Nephron (organoid): Measurements from ENCODE around the gene KLHL40.

Source experiments
- H3K27ac Mint-ChIP-seq, 3 experiments: 2 replicates each; pipeline ENCODE4 v1.8.0; 2020; ENCODE audit warnings: mixed read lengths in 3 of 3, mild to moderate bottlenecking in 2 of 3, moderate library complexity in 1 of 3
- H3K27me3 Mint-ChIP-seq: 2 replicates; pipeline ENCODE4 v1.8.0; 2021; ENCODE audit warnings: low read depth, mild to moderate bottlenecking, moderate library complexity, mixed read lengths
- H3K36me3 Mint-ChIP-seq: 2 replicates; pipeline ENCODE4 v1.8.0; 2020; ENCODE audit warnings: low read depth, mixed read lengths
- H3K4me1 Mint-ChIP-seq: 2 replicates; pipeline ENCODE4 v1.8.0; 2020; ENCODE audit warnings: mixed read lengths
- H3K4me3 Mint-ChIP-seq, 3 experiments: 2 replicates each; pipeline ENCODE4 v1.8.0; 2020; ENCODE audit warnings: mild to moderate bottlenecking in 3 of 3, mixed read lengths in 3 of 3, moderate library complexity in 2 of 3
- H3K9me3 Mint-ChIP-seq: 2 replicates; pipeline ENCODE4 v1.8.0; 2020; ENCODE audit warnings: mixed read lengths
- TF ChIP-seq, protein P1 (sequence below), 3 experiments: fragments of 200-600 bp; sonication (generic); IDR thresholded peaks; one replicate each; pipeline ENCODE4 v1.5.0; 2021; ENCODE audit warnings: antibody characterized with exemption in 3 of 3; ENCODE audit not compliant: unreplicated experiment in 3 of 3

KLHL40 gene

DNA sequence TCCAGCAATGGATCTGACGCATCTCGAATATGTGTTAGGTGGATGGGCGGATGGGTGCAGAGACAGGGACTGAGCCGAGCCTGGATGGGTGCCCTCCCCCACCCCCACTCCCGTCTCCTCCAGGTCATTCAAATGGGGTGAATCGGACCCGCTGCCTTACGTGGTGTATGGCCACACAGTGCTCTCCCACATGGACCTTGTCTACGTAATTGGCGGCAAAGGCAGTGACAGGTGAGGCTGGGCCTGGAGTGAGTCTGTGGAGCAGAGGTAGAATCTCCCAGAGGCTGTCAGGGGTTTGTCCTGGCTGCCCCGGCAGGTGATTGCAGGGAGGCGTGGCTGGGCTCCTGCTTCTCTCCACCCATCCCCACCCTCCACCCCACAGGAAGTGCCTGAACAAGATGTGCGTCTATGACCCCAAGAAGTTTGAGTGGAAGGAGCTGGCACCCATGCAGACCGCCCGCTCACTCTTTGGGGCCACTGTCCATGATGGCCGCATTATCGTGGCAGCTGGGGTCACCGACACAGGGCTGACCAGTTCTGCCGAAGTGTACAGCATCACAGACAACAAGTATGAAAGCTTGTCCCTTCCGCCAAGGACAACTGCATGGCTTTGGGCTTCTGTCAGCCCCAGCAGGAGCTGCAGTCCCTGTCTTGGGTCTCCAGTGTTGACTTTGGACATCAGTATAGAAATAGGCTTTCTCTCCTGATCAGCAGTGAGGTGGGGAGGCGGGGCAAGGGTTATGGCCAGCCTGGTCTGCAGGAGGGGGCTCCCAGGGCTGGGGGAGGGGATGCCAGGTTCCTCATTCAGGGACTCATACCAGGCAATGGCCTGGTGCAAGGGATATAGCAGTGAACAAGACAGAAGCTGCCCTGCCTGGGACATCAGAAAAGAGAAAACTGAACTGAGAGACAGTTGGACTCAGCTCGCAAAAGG lies 3.4 kb downstream of the KLHL40 start:
- no peaks in the 10 kb centered on the region for H3K9me3 Mint-ChIP-seq
- no peak overlapping the region for H3K27ac Mint-ChIP-seq
- H3K4me1 Mint-ChIP-seq, result peaks cover 31% of the 10 kb centered on the region
- H3K36me3 Mint-ChIP-seq, result no peaks in the 10 kb centered on the region
- peak overlapping the region in 2 of 3 experiments; percentile 79 to 80 for H3K4me3 Mint-ChIP-seq
- H3K27me3 Mint-ChIP-seq, result peaks cover 24% of the 10 kb centered on the region
- TF ChIP-seq, protein P1, sequence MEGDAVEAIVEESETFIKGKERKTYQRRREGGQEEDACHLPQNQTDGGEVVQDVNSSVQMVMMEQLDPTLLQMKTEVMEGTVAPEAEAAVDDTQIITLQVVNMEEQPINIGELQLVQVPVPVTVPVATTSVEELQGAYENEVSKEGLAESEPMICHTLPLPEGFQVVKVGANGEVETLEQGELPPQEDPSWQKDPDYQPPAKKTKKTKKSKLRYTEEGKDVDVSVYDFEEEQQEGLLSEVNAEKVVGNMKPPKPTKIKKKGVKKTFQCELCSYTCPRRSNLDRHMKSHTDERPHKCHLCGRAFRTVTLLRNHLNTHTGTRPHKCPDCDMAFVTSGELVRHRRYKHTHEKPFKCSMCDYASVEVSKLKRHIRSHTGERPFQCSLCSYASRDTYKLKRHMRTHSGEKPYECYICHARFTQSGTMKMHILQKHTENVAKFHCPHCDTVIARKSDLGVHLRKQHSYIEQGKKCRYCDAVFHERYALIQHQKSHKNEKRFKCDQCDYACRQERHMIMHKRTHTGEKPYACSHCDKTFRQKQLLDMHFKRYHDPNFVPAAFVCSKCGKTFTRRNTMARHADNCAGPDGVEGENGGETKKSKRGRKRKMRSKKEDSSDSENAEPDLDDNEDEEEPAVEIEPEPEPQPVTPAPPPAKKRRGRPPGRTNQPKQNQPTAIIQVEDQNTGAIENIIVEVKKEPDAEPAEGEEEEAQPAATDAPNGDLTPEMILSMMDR (IDR thresholded peaks at IDR 0.05; ENCODE audit: unreplicated experiment in 3 of 3), result no peak

DNA sequence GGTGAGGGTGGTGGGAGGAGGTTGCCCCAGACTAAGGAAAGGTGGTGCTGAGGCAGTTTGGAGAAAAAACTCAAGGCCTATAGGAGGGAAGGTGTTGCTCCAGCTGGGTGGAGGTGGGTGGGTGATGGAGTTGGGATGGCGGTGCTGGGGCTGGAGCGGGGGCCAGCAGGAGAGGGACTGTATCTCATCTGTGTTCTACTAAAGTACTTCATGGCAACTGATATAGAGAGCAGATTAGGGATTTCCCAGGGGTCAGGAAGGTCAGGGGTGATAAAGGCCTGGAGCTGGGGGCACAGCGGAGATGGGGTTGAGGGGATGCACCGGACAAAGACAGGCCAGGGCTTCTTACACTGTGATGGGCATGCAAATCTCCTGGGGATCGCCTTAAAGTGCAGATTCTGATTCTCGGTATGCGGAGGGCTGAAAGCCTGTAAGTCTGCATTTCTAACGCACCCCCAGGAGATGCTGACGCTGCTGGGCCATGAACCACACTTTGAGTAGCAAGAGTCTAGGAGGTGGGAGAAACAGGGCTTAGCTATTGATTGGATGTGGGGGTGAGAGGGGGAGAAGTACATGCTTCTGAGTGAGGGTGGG lies 4.2 kb downstream of the KLHL40 start:
- peak overlapping the region in 1 of 3 experiments; percentile 79 for H3K4me3 Mint-ChIP-seq
- peaks cover 24% of the 10 kb centered on the region for H3K27me3 Mint-ChIP-seq
- no peaks in the 10 kb centered on the region for H3K9me3 Mint-ChIP-seq
- H3K27ac Mint-ChIP-seq, result no peak overlapping the region
- TF ChIP-seq, protein P1 (IDR thresholded peaks at IDR 0.05; ENCODE audit: unreplicated experiment in 3 of 3), result no peak
- no peaks in the 10 kb centered on the region for H3K36me3 Mint-ChIP-seq
- peaks cover 27% of the 10 kb centered on the region for H3K4me1 Mint-ChIP-seq

DNA sequence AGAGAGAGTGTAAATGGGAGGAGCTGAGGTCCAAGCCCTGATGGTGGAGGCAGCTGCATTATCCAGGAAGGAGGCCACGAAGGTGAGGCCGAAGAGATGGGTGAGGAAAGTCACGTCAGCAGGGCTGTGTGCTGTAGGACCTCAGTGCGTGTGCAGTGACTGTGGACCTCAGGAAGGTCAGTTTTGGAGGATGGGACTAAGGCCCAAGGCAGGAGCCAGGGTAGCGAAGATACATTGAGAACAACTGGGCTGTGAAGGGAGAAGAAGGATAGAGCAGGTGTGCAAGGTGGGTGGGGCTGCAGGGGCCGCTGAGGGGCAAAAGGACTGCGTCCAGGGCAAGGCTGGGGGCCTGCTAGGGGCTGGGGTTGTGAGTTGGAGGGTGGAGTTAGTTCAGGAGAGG lies 4.9 kb downstream of the KLHL40 start:
- Mint-ChIP-seq H3K9me3 (no peaks in the 10 kb centered on the region), H3K4me1 (peaks cover 22% of the 10 kb centered on the region), H3K4me3 (peak overlapping the region in 2 of 3 experiments; percentile 34 to 79), H3K27me3 (peaks cover 24% of the 10 kb centered on the region), H3K36me3 (no peaks in the 10 kb centered on the region), H3K27ac (no peak overlapping the region)
- TF ChIP-seq, protein P1 (IDR thresholded peaks at IDR 0.05; ENCODE audit: unreplicated experiment in 3 of 3), result no peak

DNA sequence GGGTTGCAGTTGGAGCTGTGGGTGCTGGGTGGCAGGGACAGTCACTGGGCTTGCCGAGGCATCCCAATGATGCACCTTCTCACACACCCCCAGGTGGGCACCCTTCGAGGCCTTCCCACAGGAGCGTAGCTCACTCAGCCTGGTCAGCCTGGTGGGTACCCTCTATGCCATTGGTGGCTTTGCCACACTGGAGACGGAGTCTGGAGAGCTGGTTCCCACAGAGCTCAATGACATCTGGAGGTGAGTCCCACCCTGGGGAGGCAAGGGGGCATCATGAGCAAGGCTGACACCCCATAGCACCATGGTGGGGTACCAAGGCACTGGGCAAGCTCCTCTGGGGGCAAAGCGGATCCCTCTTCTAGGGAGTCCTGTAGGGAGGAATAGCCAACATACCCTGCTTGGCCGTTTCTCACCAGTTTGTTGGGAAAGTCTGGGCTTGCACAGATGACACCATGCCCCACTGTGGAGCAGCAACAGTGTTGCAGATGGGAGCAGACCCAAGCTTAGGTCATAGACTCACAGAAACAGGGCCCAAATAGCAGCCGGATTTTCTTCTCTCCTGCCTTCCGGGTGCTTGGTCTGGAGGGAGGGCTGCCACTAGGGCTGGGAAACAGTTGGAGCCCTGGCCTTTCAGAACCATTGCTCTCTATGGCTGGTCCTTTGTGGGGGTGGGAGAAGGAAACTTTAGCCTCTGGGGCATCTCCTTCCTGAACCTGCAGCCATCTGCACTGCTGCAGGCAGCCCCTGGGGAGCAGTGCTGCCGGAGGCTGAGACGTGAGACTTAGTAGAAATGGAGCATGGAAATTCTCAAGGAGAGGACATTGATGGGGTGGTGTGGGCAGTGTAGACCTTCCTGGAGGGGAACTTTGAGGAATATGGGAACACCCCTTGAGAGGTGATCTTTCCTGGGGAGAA lies 5.7 kb downstream of the KLHL40 start:
- Mint-ChIP-seq H3K36me3 (no peaks in the 10 kb centered on the region), H3K4me3 (no peak overlapping the region), H3K9me3 (no peaks in the 10 kb centered on the region), H3K27me3 (peaks cover 21% of the 10 kb centered on the region), H3K27ac (no peak overlapping the region), H3K4me1 (peaks cover 22% of the 10 kb centered on the region)
- TF ChIP-seq, protein P1 (IDR thresholded peaks at IDR 0.05; ENCODE audit: unreplicated experiment in 3 of 3), result no peak

DNA sequence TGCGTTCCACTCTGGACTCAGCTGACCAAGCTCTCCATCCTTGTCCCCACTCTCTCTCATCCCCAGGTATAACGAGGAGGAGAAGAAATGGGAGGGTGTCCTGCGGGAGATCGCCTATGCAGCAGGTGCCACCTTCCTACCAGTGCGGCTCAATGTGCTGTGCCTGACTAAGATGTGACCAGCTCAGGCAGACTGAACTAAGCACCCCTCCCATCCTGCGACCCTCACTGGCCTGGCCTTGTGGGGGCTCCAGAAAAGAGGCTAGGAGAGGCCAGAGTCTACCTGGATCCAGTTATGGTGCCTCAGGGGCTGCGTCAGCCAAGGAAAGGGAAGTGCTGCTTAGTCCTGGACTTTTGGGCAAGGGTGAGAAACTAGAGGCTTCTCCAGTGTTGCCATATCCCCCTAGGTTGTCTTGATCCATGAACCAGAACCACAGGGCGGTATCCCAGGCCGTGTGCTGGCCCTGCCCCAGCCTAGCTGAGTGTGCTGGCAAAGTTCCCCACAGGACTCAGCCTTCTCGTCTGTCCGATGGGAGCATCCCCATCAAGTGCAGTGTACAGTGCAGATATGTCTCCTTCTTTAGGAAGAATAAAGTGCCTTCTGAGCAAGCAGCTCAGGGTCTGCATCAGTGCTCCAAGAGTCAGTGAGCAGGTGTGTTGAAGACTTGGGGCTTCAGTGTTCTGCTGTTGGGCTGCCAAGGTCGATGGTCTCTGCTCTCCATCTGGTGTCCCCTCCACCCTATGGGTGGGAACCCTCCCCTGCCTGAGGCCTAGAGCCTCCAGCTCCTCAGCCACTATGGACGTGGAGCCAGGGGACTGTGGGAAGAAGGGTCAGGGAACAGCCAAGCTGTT lies 6.7 kb downstream of the KLHL40 start:
- no peak overlapping the region for H3K27ac Mint-ChIP-seq
- H3K9me3 Mint-ChIP-seq, result no peaks in the 10 kb centered on the region
- no peaks in the 10 kb centered on the region for H3K36me3 Mint-ChIP-seq
- TF ChIP-seq, protein P1 (IDR thresholded peaks at IDR 0.05; ENCODE audit: unreplicated experiment in 3 of 3), result no peak
- peaks cover 17% of the 10 kb centered on the region for H3K4me1 Mint-ChIP-seq
- H3K27me3 Mint-ChIP-seq, result peaks cover 21% of the 10 kb centered on the region
- no peak overlapping the region for H3K4me3 Mint-ChIP-seq
